HuH-7 (cell line): Measurements from ENCODE around the gene CERS6.
"Not testable (repeated sequence)": the region's sequence is repeated elsewhere in the genome, so short reads cannot be mapped to it uniquely, and the experiment has no call there.

Experiments used
- DNase-seq: peaks from one replicate; pipeline ENCODE4 v3.0.0; 2011; ENCODE audit warnings: low spot score

Gene CERS6

GRCh38 chr2:168734199-168734760, 278.2 kb downstream of the CERS6 start:
- DNase-seq: no peak

DNA sequence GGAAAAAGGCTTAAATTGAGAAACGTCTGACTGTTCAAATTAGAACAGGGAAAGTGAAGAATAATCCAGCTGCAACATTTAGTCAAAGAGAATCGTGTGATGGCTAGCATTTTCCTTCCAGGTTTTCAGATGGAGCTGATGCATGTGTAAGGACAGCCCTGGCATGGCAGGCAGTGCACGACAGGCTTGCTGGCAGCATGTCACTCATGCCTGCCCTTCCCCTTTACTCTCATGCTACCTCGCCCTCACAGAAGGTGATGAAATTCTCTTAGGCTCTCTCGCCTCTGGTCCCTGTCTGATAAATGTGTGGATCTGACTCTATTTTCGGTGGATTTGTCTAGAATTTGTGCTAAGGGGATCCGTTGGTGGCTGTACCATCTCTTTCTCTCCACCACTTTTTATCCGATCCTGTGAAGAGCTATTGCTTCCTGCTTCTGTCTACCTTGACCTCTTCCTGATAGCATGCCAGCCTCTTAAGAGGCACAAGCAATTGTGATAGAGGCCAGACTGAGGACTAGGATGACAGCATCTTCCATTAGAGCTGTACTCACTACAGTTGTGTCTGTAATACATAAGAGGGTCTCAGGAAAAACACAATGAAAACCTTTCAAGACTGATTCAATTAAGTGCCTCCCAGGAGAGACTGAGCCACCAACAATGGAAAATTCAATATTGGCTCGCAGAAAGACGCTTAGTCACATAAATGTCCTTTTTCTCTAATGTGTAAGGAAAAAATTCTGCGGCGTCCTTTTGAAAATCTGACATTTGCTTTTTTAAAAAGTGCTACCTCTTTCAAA, 280.8 kb downstream of the CERS6 start:
- no peak for DNase-seq

DNA sequence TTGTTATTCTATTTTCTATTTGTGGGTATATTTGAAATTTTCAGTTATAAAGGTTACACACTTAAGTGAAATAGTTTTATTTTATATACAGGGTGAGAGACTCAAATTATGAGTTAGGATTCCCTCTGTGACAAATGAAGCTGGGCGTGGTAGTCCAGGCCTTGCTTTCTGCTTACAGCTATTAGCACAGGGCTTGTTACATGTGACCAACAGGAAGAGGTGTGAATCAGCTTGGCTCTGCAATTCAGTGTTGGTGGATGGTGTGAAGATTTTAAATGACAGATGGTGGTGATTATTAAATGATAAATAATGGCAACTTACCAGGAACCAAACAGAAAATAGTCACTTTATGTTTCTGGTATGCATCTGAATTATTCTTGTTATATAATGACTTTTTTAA, 282.0 kb downstream of the CERS6 start:
- DNase-seq: no peak

GRCh38 chr2:168740360-168740759, 284.3 kb downstream of the CERS6 start:
- DNase-seq: no peak

DNA sequence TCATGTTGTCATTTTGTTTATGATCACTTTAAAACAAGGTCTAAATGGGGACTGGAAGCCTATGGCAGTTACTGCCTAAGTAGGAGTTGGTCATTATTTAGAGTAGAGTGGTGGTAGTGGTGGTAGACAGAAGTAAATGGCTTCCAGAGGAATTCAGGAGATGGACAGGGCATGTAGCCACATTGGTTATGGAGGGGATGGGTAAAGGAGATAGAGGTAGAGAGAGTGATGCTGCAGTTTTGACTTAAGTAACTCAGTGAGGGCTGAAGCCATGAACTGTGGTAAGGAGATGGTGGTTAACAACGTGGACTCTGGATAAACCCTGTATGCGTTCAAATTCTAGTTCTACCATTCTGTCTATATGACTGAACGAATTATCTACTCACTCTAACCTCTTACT, 284.7 kb downstream of the CERS6 start:
- no peak for DNase-seq

GRCh38 chr2:168742258-168742932, 286.3 kb downstream of the CERS6 start:
- no peak for DNase-seq

DNA sequence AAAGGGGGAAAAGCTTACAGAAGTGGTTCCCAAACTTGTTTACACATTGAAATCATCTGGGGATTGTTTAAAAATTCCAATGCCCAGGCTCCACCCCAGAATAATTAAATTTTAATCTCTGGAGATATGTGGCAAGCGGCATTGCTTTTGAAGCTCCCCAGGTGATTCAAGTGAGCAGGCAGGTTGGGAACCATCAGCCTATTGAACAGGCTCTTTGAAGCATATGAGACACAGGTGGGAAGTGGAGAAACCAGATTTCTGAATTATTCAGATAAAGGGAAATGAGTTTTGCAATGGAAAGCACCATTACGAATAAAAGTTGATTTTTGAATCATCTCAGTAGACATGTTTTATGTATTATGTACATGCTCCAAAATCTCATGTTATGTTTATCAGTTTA, 288.8 kb downstream of the CERS6 start:
- no peak for DNase-seq

- DNase-seq: no peak
Observed at GRCh38 chr2:168748461-168748860, 292.4 kb downstream of the CERS6 start.

- no peak for DNase-seq
Observed at GRCh38 chr2:168749297-168749696, 293.2 kb downstream of the CERS6 start.

DNA sequence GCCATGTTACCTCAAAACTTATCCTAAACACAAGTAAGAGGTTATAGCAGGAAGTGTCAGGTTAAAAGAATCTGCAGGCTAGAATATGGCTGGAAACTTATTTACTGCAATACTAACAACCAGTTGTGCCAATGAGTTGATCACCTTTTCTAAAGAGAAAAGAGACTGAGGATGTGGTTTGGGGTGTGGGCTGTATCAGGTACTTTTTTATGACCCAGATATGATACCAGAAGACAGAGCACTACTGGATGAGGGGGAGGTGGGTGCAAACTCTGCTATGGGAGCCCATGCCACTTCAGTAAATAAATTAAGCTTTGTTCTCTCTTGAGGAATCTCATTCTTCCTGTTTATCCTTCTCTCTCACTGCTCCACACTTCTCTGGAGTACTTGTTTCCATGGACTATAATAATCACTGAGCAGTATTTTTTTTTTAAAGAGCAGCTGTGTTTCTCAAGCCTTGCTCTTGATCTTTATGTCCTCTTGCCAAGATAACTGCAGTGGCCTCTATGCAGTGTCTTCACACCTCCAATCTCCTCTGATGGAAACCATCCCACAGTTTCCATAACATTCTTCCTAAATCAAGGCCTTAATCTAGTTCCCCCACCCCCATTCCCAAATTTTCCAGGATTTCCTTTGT, 295.1 kb downstream of the CERS6 start:
- DNase-seq: no peak

DNA sequence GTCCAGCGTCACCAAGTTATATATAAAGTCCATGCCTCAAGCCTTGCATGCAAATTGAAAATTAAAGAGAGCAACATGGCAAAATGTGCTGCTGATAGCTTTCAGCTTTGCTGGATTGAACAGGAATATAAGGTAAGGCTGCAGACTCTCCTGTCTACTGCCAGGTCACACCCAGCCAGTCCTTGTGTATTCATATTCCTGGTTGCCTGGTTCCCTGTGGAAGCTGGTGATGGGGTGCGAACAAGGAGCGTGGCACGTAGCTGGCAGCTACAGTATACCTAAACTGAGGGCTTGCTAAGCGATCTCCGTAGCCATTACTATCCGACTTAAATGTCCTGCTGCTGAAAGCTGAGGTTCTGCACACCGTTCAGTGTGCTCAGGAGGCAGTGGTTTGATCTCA, 296.3 kb downstream of the CERS6 start:
- no peak for DNase-seq

DNA sequence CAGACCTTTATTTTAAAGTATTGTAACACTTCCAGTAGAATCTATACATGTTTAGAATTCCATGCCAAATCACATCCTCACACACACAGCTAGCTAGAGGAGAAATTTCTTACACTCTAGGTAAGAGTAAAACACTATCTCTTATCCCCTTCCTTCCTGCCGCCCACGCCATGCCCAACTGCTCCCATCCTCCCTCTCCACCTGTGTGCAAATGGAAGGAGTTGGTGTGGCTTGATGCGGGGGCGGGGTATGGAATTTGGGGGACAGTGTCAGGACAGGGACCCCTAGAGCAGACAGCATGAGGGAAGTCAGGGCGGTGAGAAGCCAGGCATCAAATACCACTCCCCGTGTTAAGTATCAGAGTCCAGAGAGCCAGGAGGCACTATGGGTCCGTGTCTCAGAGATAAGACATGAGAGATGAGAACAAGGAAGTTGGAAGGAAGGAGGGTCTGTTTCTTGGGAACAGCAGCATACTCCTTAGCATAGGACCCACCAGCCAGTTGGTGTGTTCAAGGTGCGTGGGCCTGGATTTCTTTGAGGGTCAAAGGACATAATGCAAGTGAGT, 297.8 kb downstream of the CERS6 start:
- DNase-seq: no peak

- DNase-seq: no peak
Observed at GRCh38 chr2:168757223-168757622, 301.2 kb downstream of the CERS6 start.

DNA sequence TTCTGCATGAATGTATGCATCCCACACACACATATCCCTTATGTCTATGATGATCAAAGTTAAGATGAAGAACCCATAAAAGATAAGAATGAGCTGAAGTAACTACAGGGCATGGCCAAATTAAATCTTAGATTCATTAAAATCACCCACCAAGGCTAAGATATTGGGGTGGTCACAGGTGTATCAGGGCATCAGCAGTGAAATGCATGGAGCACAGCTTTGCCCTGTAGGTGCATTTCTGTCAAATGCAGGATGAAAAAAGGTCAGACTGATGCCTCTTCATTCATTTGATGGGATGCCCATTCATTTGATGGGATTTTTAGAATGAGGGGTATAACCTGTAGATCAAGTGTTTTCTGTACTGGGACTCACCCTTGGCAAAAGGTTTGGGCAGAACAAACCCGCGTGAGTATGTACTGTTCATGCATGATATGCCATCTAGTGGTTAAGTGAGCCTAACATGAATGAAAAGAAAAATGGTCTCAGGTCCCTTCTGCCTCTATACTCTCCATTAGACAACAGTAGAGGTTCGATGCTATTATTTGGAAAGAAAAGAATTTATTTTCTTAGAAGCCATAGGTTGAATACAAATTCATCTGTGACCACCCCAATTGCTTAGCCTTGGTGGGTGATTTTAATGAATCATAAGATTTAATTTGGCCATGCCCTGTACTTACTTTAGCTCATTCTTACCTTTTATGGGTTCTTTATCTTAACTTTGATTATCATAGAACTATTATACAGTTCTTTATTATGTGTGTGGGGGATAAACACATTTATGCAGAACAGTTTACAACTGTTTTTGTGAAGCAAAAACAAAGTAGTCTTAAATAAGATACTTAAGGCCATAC, 303.1 kb downstream of the CERS6 start:
- peak; percentile 56 for DNase-seq

GRCh38 chr2:168765401-168765800, 309.3 kb downstream of the CERS6 start:
- no peak for DNase-seq

- DNase-seq: no peak
Observed at GRCh38 chr2:168766600-168766999, 310.5 kb downstream of the CERS6 start.

GRCh38 chr2:168767258-168767657, 311.2 kb downstream of the CERS6 start:
- no peak for DNase-seq

GRCh38 chr2:168768357-168768756, 312.3 kb downstream of the CERS6 start:
- DNase-seq: not testable (repeated sequence)

- DNase-seq: no peak
Observed at GRCh38 chr2:168770796-168771195, 314.7 kb downstream of the CERS6 start.

- no peak for DNase-seq
Observed at GRCh38 chr2:168772704-168773103, 316.6 kb downstream of the CERS6 start.

DNA sequence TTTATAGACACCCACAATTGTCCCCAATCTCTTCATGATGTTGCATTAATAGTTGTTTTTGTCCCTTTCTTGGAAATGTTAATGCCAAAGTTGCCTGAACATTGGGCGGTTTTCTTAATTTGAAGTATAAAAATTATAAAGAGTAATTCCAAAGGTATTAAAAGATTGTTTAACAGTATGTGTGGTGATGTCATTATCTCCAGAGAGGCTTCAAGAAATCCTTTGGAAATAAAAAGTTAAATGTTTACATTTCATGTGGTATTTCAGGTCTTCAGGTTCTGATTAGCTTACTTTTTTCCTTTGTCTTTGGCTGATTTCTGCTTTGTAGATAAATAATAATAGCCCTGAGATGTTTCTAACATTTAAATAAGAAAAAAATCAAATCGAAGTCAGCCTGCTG, 317.1 kb downstream of the CERS6 start:
- no peak for DNase-seq
